Activated CD4-positive, alpha-beta T cell treated with anti-CD3 and anti-CD28 coated beads, Interleukin-10, Interleukin-2, amounts not matched to agents 100 ng/mL and 50 ng/mL, durations not matched to agents 16 hours and 8 hours (primary cell): Measurements from ENCODE around the gene FGL2.
"Not testable (repeated sequence)": the region's sequence is repeated elsewhere in the genome, so short reads cannot be mapped to it uniquely, and the experiment has no call there.

Experiments
- DNase-seq: peaks from one replicate; pipeline ENCODE4 v3.0.0-alpha.2; 2020

Gene FGL2, protein sequence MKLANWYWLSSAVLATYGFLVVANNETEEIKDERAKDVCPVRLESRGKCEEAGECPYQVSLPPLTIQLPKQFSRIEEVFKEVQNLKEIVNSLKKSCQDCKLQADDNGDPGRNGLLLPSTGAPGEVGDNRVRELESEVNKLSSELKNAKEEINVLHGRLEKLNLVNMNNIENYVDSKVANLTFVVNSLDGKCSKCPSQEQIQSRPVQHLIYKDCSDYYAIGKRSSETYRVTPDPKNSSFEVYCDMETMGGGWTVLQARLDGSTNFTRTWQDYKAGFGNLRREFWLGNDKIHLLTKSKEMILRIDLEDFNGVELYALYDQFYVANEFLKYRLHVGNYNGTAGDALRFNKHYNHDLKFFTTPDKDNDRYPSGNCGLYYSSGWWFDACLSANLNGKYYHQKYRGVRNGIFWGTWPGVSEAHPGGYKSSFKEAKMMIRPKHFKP

GRCh38 chr7:77199013-77199966 lies at the start of gene FGL2:
Gene FGL2, minus strand, starts transcription at chr7:77199819. Its CDS starts 26 bp downstream, at chr7:77199793.
- peak; percentile 42 for DNase-seq

- no peak for DNase-seq
Measured at GRCh38 chr7:77248154-77248553, 48.5 kb upstream of the FGL2 start.

DNA sequence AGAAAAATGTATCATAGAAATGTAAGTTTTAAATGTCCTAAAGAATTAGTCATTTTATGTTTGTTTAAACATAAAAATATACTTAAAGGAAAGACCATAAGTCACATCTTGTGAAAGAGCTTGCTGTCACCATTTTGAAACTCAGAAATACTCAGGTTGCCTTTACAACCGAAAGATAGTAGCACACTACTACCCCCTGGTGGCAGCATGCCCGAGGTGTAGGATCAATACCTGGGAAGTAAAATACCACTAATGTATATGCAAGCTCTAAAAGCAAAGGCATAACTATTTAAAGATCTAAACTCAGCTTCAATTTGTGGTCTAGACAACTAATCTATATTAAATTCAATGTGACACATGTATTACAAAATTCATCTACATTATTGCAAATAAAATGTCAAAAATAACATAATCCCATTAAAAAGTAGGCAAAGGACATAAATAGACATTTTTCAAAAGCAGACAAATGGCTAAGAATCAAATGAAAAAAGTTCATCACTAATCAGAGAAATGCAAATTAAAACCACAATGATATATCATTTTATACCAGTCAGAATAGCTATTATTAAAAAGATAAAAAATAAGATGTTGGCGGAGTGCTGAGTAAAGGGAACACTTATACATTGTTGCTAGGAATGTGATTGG lies 47.7 kb upstream of the FGL2 start:
- peak; percentile 90 for DNase-seq

DNA sequence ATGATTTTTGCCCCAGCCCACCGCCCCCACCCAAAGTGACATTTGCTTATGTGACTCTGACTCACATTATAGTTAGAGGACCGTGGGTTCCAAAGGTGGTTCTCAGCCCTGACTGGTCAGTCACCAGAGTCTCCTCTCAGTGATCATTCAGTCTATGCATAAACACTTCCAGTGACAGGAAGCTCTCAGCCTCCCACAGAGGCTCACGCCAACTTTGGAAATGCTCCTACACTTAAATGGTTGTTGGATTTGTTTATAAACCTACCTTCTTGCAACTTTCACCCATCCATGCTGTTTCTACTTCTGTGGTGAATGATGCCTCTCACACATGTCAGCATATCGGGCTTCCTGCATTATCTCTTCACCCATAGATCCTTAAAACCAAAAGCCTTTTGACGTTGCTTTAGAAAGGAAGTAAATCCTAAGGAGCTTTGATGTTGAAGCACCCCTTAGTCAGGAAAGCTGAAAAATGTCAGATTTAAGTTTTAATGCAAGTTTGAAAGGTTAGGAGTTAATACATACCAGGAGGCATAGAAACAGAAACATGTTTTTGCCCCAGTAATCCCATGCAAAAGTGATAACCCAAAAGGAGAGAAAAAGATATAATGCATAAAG lies 46.5 kb upstream of the FGL2 start:
- DNase-seq, result no peak

DNA sequence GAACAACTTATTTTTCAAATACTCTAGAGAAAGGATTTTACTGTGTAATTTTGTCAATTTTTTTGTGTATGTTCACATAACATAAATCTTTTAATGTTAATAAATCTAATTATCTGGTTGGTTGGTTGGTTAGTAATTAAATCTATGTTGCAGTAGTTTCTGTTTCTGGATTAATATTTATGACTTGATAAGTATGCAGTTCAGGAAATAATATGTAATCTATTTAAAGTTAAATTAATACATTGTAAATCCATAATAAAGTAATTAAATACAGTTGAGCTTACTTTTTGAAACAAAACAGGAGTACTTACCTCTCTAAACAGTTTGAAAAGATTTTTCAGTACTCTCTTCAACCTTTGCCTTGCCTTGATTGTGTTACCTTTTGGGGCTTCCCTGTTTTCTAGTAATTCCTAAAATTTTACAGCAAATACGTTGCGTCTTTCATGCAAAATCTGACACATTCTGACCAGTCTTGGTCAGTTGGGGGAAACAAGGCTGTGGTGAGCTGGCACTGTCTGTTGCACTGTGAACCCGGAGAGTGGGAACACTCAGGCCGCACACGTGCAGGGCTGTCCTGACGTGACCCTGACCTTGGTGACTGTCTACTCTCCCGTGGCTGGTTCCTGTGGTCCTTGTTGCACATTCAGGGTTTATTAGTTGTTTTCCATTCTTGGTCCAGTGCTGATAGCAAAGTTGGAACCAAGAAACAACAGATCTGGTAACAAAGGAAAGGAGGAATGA lies 45.6 kb upstream of the FGL2 start:
- no peak for DNase-seq

GRCh38 chr7:77244222-77244934 lies 44.8 kb upstream of the FGL2 start:
- DNase-seq, result no peak

DNA sequence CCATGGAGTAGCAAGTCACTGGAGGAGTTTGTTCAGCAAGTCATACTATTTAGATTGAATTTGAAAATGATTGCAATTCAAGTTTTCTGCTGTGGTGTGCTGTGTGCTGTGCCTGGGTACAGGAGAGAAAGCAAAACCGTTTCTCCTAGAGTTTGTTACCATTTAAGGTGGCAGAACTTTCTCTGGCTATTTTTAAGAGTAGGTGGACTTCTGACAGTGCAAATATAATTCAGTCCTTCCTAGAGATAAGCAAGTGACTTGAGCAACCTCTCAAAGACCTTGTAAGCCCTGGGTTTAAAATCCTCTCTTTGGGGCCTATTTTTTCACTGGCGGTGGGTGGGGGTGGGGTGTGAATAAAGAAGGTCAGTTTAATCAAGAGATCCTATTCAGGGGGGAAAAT lies 42.9 kb upstream of the FGL2 start:
- DNase-seq, result no peak

DNA sequence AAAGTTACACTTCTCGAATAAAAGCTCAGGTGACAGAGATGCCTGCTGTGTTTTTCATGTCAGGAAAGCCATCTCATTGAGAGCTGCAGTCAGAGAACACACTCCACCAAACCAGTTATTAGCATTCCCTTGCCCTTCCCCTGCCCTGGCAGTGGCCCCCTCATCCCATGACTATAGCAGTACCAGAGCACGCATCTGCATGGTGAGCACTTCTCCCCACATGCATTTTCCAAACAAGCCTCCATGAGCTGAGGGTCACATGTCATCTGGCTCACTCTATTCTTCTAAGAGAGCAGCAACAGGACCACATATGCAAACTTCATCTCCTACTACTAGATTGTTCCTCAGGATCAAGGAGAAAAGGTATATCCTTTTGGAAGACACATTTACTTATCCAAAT lies 42.4 kb upstream of the FGL2 start:
- no peak for DNase-seq

DNA sequence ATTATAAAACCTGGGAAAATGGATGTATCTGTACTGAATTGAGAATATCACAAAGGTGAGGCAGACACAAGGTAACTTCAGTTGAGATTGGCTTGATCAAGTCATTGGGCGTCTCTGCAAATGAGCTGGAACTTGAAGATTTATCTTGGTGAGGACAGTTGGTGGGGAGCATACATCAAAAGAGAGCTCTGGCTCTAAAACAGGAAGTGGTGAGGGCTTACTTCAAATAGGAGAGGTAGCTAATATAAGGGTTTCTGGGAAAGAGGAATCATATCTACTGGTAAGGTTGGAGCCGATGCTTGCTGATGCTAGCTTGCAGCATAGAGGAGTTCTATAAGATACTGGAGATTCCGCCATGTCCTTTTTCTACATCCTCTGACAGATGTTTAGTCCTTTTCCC lies 39.9 kb upstream of the FGL2 start:
- DNase-seq, result no peak

DNA sequence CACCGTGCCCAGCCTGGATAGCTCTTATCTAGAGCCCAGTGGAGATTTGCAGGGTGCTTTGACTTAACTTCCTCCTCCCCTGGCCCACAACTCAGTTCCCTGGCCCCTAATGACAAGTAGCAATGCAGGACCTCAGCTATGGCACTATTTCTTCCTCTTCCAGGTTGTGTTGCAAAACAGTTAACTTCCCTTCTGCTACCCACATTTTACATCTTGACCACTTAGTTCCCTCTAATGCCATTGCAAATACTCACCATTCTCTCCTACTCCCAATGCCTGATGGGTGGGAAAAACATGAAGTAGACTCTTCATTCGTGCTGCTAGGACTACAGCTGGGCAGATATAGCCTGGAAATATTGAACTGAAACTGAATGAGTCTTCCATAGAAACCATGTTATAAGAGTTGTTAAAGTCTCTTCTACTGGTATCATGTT lies 39.1 kb upstream of the FGL2 start:
- DNase-seq, result no peak

DNA sequence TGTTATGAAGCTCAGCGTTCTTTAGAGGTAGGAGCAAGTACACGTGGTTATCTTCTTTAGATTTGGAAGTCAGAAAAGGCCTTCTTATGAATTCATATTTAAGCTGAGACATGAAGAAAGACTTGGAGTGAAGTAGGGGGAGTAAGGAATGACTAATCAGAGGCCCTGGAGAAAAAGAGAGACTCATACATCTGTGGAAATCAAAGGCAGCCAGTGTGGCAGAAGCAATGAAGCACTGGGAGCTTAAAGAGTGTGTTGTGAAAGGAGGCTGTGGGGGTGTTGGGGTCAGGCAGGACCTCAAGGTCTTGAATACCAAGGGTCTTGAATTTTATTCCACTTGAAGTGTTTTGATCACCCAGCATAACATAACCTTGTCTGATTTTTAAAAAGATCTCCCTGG lies 35.7 kb upstream of the FGL2 start:
- no peak for DNase-seq

DNA sequence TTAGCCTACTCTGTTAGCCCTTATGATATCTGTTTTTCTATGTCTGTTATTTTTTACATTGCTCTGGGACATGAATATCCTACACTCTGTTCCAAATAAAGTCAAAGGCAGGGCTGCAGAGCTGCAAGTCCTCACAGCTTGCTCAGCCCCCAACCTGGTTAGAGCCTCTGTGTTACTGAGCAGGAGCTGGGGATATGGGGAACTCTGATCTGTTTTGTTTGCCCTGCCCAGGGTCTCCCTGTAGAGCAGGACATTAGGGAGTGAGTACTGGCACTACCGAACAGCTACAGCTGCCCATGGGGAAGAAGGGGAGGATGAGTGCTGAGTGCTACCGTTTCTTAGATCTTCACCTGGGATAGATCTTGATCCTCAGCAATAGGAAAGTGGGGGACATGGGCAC lies 32.8 kb upstream of the FGL2 start:
- no peak for DNase-seq

- DNase-seq, result not testable (repeated sequence)
Measured at GRCh38 chr7:77228795-77229194, 29.2 kb upstream of the FGL2 start.

GRCh38 chr7:77226357-77226839 lies 26.8 kb upstream of the FGL2 start:
- DNase-seq, result no peak

- DNase-seq, result no peak
Measured at GRCh38 chr7:77223261-77223660, 23.6 kb upstream of the FGL2 start.

DNA sequence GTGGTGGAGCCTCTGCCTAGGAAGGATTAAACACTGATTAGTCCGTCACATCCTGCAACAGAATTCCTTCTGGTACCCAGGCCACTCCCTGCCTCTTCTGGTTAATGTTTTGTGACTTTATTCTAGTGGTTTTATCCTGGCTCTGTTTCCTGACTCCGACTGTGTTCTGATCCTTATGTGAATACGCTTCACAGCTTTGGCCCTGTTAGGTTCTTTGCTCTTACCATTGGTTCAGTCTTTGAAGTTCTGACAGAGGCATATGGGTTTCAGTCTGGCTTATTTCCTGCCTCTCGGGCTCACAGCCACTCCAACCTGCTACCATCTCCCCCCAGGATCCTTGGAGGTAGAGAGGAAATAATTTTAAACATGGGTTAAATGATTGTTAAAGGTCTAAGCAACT lies 23.2 kb upstream of the FGL2 start:
- DNase-seq, result no peak

DNA sequence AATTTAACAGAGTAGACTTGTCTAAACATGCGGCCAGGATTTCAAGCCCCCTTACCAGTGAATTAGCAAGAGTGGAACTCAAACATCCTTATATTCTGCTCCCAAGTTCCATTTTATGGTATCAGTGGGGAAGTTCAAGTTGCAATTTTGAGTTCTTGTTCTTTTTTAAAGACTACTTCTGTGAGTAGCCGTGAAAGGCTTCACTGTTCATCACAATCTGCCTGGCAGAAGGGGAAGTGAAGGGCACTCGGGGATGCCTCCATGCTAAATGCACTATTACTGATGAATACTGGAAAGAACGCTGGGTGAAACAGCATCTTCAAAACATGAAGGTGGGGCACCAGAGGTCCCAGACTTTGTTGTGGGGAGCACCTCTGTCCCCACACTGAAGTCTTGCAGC lies 22.4 kb upstream of the FGL2 start:
- no peak for DNase-seq

DNA sequence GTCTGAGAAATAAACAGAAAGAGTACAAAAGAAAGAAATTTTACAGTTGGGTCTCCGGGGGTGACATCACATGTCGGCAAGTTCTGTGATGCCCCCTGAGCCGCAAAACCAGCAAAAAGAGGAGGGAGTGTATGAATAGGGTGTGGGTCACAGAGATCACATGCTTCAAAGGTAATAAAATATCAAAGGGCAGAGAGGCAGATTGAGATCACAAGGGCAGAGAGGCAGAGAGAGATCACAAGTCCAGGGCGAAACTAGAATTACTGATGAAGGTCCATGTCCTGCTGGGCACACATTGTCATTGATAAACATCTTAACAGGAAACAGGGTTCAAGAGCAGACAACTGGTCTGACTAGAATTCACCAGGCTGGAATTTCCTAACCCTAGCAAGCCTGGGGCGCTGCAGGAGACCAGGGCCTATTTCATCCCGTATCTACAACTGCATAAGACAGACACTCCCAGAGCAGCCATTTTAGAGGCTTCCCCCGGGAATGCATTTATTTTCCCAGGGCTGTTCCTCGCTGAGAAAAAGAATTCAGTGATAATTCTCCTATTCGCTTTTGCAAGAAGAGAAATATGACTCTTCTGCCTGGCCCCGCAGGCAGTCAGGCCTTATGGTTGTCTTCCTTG lies 20.2 kb upstream of the FGL2 start:
- DNase-seq, result not testable (repeated sequence)

DNA sequence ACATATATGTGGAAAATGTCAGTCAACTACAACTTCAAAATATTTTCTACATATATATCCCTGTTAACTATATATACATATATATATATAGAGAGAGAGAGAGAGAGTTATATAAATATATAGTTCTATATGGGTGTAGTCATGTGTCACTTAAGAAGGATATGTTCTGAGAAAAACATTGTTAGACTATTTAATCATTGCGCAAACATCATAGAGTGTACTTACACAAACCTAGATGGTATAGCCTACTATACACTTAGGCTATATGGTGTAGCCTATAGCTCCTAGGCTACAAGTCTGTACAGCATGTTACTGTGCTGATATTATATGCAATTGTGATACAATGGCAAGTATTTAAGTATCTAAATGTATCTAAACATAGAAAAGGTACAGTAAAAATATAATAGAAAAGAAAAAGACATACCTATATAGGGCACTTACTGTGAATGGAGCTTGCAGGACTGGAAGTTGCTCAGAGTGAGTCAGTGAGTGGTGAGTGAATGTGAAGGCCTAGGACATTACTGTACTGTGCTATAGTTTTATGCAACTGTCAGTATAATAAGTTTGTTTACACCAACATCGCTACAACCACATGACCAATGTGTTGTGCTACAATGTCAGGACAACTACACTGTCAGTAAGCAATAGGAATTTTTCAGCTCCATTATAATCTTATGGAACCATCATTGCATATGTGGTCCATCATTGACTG lies 18.0 kb upstream of the FGL2 start:
- no peak for DNase-seq
